HG03103 (cell line): ENCODE measurements around the gene HEXD.

Source experiments
- ATAC-seq: cut with Tn5 transposase; IDR thresholded peaks from one replicate; pipeline ENCODE4 v1.9.1; 2021; ENCODE audit warnings: low read depth; ENCODE audit not compliant: unreplicated experiment

The HEXD gene

DNA sequence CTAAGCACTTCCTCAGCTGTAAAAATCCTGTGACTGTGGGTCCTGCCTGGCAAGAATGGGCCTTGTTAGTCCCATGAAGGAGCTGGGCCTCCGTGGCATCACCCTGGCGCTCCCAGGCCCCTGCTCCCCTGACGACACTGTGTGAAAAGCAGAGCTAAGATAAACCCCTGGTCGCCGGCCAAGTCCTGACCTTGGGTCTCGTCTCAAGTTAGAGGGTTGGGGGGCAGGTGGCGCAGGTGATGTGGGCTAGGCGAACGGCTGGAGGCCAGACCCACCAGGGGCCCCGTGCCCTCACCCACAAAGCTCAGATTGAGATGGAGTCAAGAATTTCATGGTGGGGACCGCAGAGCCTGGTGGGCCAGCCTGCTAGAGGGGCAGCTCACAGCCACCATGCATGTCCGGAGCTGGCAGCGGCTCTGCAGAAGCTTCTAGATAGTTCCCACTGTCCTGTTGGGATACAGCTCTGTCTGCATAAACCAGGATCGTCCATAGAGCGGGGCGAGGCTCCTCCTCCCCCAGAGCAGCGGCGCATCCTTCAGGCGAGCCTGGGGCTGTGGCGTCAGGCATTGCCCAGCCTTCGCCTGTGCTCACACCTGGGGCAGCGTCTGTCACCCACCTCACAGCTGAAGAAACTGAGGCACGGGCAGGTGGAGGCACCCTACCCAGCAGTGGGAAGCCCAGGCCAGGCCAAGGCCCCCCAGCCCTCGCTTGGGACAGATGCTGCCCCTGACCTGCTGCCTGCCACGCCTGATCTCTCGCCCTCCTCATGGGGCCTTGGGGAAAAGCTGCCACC, 20.4 kb downstream of the HEXD start:
- ATAC-seq, result no peak

DNA sequence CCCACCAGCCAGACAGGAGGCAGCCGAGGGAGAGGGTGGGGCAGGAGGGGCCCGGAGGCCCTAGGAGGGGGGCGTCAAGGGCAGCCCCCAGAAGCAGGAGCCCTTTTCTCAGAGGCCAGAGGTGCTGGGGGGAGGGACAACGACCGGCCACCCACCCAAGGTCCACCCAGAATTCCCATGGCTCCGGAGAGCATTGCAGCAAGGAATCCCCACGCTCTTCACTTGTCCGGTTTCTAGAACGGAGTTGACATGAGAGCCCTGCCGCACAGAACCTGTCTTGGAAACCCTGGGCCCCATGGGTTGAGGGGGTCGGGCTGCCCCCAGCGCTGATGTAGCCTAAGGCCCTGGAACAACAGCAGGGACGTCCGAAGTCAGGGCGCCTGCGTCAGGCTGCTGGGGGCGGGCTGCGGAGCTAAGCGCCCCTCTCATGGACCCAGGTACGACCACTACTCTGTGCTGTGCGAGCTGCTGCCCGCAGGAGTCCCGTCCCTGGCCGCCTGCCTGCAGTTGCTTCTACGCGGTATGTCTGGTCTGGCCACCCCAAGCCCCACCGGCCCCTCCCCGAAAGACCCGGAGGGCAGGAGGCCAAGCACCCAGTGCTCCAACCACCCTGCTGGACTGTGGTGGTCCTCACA, 21.2 kb downstream of the HEXD start:
- no peak for ATAC-seq

DNA sequence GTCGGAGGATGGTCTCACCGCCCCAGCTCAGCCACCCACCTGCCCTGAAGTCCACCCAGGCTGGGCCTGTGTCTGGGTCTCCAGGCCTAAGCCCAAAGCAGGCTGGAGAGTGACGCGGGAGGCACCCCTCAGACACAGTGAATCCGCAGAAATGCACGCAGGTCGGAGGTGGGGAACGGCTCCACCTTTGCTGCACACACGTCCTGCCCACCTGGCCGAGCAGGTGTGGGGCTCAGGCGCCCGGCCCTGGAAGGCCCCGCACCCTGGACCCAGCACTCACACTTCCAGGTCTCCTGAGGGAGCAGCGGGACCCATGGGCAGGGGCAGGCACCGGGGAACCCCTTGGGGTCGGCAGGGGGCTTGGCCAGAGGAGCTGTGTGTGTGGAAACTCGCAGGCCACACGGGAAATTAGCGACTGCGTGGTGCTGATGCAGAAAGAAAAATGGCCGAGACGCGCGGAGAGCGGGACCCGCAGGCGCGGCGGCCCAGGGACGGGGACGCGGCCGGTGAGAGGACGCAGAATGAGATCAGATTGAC, 21.8 kb downstream of the HEXD start:
- ATAC-seq, result no peak

DNA sequence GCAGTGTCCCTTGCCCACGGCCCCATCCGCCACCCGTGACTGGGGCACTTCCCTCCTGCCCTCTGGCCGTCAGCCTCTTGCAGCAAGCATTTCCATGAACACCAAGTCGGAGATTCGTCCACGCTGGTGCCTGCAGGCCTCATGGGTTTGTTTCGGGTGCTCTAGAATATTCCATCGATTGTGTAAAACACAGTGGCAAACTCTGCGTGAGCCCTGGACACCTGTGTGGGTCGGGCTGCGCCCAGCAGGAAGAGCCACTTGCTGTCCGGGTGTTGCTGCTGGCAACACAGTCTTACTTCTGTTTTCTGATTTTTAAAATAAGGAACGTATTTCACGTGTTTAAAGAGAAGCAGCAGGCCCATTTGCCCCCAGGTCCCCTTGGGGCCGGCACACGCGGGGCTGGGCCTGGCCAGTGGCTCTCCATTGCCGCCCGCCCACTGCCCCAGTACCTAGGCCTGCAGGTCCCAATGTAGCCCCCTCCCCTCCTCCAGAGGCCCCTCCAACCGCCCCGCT, 22.4 kb downstream of the HEXD start:
- no peak for ATAC-seq

DNA sequence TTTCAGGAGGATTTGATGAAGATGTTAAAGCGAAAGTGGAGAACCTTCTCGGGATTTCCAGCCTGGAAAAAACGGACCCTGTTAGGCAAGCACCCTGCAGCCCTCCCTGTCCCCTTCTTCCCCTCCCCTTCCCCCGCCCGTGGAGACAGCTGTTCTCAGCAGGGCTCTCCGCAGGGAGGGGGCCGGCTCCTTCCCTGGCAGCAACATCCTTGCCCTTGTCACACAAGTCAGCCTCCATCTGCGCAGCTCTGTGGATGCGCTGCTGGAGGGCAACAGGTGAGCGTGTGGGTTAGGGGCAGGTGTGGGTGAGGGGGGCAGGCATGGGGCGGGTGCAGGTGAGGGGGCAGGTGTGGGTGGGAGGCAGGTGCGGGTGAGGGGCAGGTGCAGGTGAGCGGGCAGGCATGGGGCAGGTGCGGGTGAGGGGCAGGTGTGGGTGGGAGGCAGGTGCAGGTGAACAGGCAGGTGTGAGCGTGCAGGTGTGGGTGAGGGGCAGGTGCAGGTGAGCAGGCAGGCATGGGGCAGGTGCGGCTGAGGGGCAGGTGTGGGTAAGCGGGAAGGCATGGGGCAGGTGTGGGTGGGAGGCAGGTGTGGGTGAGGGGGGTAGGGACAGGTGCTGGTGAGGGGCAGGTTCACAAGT, 23.0 kb downstream of the HEXD start:
- no peak for ATAC-seq

DNA sequence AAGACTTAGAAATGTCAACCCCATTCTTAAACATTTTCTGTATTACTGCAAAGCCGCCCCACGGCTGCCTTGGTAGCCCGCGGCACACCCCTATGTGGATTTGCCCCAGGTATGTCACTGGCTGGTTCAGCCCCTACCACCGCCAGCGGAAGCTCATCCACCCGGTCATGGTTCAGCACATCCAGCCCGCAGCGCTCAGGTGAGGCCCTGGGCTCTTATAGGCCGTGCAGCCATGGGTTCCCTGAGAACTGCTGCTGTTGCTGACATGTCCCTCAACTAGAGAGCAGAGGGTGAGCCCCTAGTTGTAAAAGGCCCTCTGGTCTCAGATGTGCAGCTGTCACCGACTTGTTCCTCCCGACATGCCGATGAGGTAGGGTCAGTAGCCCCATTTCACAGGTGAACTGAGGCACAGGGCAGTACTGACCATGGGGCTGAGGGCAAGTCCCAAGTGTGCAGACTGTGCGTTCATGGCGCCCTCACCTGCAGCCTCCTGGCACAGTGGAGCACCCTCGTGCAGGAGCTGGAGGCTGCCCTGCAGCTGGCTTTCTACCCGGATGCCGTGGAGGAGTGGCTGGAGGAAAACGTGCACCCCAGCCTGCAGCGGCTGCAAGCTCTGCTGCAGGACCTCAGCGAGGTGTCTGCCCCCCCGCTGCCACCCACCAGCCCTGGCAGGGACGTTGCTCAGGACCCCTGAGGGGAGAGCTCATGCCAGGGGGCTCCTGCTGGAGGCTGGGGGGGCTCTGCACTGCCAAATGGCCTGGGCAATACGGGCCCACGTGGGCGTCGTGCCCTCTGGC, 23.7 kb downstream of the HEXD start:
- no peak for ATAC-seq

DNA sequence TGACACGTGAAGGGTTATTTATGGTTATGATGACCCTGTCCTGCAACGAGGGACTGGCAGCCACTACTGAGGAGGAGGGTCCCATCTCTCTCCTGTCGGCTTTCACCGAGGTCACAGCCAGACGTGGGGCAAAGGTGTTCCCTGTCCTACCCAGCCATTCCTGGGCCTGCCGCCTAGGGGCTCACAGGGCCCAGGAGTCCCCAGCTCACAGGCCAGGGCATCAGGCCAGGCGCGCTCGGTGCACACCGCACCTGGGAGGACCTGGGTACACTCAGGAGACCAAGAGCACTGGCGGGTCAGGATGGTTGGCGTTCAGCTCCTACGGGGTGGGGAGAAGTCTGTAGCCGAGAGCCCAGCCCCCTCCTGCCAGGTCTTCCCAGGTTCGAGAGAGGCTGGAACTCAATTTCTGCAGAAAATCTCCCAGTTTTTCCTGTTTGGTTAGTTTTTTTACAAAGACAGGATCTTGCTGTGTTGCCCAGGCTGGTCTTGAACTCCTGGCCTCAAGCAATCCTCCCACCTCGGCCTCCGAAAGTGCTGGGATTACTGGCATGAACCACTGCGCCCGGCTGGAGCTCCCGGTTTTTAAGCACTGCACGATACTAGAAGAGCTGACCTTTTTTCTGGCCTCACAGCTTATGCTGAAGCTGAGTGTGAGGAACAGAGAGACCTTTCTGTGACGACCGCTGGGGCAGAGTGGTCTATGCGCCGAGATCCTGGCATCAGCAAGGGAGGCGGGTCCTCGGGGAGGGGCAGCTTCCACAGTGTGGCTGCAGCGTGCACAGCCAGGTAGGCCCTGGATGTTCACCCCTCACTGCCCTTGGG, 24.7 kb downstream of the HEXD start:
- no peak for ATAC-seq

DNA sequence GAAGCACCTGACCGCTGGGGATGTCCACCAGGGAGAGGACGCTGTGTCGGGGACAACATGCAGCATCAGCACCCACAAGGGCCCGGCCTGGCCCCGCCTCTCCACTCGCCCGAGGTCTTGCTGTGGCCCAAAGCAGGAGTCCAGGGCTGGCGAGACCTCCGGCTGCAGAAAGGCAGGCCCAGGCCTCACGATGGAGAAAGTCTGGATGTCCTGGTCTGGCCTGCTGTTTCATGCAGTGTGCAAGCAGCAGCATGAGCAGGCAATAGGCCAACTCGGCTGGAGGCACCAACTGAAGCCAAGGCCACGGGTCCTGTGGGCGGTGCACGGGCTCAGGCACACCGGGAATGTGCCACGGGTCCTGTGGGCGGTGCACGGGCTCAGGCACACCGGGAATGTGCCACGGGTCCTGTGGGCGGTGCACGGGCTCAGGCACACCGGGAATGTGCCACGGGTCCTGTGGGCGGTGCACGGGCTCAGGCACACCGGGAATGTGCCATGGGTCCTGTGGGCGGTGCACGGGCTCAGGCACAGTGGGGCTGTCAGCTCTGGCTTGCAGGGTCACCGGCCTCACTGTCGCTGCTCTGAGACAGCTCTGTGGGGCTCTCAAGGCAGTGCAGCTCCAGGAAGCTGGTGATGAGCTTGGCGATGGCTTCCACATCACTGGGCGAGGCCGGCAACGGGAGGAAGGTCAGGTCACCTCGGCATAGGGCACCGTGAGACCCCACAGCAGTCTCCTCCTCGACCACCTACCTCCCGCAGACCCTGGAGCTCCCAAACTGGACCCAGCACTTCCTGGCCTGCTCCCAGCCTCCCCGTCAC, 25.5 kb downstream of the HEXD start:
- ATAC-seq, result no peak

DNA sequence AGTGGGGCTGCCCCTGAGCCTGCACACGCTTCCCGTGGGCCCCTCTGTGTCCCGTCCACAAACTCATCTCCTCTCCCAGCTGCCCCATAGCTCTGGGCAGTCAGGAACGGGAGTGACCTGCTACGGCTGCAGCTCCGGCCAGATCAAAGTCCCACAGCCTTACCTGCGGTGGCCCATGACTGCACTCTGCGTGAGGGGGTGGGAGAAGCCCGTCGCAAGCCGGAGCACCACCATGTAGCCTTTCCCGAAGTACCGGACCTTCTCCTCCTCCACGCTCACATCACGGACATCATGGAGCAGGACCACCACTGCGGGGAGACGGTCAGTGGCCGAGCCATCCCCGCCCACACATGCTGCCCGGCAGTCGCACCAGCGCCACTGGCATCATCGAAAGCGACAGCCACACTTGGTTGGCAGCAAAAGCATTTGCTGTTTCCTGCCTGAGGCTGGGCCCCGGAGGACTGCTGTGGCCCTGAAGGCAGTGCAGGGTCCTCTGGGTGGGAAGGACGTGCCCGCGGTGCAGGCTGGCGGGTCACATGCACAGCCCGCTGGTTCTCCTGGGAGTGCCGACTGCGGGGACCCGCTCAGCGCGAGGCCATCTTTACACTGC, 26.2 kb downstream of the HEXD start:
- ATAC-seq, result no peak

DNA sequence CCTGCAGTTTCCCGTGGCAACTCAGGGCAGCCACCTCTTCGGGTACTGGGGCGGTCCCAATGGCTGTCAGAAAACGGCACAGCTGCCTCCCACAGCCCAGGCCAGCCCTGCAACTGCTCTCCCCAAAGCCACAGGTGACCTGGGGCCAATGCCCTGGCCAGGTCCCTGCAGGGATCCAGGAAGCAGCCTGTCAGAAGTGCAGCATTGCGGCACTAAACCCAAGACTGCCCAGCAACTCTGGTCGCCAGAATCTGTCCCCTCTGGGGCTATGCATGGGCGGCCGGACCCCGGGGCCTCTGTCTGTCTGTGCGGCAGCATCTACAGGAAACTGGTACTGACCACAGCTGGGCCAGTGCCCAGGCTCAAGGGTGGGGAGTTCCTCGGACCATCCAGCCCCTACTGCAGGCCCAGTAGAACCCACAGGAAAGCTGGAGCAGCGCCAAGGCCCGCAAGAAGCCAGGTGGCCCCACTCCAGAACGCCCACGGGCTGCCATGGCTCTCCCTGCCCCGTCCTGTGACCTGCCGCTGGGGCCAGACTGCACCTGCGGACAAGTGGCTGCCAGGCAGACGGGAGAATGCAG, 26.9 kb downstream of the HEXD start:
- ATAC-seq, result no peak

DNA sequence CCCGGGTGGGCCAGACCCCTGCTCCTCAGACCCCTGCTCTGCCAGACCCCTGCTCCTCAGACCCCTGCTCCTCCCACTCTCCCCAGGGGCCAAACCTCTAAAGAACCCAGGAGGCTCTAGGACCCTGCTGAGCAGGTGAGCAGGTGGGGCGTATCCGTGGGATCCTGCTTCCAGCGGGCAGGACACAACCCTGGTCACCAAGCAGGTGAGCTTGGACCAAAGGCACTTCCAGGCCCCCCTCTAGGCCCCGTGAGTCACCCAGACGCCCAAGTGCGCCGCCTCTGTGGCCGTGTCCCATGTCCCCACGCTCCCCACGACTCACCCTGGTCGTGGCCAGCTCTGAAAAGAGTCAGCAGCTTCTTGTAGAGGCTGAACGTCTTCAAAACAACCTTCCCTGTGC, 27.4 kb downstream of the HEXD start:
- ATAC-seq, result no peak

DNA sequence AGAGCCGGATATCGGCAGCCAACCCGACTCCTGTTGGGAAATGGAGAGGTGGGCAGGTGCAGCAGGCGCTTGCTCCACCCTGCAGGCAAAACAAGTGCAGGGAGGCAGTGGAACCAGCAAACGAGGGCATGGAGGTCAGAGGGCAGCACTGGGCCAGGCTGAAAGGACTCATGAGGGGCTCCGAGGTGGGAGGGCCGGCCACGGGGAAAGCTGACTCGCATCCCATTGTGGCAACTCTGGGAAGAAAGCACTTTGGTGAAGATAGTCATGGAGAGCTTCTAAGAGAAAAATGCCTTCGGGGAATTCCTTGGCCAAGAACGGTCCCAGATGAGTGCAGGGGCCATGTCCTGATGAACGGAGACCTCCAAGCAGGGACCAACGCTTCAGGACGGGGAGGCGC, 28.0 kb downstream of the HEXD start:
- ATAC-seq, result no peak

DNA sequence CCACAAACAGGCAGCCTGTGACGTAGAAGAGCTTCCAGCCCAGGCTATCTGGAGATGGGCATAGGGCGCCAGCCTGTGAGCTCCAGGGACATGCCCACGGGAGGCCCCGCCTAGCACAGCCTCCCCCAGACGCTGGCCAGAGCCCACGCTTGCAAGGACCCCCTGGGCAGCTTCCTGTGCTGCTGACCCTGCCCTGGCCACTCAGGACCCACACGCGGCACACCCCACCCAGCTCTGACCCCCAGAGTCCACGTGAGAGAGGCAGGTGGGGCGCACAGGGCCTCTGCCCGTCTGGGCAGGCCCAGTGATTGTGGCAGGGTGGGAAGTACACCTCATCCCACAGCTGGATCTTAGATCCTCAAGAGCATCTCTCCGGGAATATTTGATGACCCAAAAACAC, 28.5 kb downstream of the HEXD start:
- ATAC-seq, result no peak

DNA sequence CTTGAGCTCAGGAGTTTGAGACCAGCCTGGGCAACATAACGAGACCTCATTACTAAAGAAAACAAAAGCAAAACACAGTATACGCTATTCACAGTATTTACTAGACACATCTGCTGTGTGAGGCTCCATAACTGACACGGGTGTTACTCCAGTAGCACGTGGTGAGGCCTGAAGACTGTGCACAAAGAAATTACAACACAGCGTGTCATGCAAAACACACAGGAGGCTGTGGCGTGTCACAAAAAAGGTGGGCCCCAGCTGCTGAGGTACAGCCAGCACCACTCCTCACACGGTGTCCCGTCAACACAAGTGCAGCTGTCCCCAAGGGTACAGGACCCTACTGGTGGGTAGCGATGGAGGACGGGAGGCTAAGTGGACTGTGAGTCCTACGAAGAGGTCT, 29.7 kb downstream of the HEXD start:
- no peak for ATAC-seq

DNA sequence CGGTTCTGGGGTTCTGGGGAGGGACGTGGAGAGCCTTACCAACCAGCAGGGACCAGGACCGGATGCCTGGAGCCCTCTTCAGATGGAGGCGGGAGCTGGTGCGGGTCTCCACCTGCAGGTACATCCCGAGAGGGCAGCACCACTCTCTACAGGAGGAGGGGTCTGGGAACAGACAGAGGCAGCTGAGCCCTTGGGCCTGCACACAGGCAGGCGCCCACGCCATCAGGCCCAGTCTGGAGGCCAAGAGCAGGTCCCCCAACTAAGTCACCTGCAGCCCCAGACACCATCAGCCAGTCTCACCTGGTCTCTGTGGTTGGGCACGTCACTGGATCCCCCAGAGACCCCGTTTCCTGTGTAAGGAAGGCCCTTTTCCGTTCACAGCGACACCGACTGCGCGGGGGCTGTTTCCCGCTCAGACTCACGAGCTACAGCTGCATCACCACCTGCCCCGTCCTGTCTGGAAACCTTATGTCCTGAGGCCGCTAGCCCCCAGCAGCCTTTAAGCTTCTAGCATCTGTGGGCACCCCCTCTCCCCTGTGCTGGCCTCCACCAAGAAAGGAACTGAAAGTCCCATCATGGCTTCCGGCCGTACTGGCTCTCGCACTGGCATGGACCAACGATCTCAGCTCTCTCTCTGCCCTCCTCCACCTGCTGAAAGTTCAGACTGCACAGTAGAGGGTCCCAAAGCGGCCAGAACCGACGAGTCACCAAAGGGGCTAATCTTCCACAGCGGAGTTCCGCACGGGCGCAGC, 31.2 kb downstream of the HEXD start:
- ATAC-seq, result peak; percentile 38

DNA sequence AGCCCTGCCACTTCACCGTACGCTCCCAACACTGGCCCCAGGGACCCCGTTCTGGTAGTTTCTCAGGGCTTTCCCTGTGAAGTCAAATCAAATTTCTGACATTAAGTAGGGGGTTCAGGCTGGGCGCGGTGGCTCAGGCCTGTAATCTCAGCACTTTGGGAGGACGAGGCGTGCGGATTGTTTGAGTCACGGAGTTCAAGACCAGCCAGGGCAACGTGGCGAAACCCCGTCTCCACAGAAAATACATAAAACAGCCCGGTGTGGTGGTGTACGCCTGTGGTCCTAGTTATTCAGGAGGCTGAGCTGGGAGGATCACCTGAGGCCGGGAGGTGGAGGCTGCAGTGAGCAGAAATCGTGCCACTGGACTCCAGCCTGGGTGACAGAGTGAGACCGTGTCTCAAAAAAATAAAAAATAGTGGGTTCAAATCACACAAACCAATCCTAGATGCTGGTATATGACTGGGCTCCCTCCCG, 31.8 kb downstream of the HEXD start:
- ATAC-seq, result no peak

DNA sequence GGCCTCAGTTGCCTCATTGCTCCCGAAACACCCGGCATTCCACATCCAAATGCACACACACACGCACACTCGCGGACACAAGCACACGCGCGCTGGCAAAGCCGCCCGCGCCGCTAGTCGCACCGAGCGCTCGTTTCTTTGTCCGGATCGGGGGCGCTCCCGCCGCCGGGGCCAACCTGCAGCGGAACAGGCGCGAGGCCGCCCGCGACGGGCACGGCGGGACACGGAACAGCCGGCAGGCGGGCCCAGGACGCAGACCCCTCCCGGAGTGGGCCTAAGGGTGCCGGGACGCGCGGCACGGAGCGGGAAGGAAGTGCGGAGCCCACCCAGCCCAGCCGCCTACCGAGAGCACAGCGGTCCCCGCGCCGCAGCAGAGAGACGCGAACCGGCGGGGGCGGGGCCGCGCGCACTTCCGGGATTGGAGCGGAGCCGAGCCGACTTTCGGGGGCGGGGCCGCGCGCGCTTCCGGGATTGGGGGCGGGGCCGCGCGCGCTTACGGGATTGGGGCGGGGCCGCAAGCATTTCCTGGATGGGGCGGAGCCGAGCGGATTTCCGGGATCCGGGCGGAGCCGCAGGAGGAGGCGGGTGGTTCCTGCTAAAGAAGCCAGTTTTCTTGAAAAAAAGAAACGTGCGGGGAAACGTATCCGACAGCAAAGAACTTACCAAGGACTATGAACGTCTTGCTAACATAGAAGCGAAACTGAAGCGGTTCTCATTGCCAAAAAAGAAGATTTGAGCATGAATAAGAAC, 32.4 kb downstream of the HEXD start, which contains the start of gene CYBC1:
CYBC1 (minus strand) TSS at position 396 of the 750 bp plus-strand sequence. CDS start 1,498 bp downstream, outside the sequence.
- peak; percentile 50 for ATAC-seq
